HG03025 (cell line): ENCODE data around the gene STYK1.
"Not testable (repeated sequence)": the region's sequence is repeated elsewhere in the genome, so short reads cannot be mapped to it uniquely, and the experiment has no call there.

Experiments used
- ATAC-seq: cut with Tn5 transposase; IDR thresholded peaks from one replicate; pipeline ENCODE4 v1.9.1; 2021; ENCODE audit warnings: mild to moderate bottlenecking, moderate library complexity; ENCODE audit not compliant: unreplicated experiment, low FRiP score

STYK1 gene

DNA sequence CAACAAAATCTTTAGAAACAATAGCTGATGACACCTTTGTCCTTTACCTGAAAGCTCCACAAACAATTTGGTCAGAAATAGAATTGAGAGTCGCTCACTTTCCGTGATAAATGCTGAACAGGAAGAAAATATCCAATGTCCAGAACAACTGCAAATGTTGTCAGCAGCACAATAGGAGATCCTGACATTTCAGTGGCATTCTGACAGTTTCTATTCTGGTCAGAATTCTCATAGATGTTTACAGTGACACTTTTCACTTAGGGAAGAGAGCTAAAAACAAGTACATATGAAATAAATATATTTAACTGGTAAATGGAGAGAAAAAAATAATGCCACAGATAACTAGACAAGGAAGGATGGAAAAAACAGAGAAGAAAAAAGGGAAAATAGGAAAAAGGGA lies 99.5 kb downstream of the STYK1 start:
- no peak for ATAC-seq

GRCh38 chr12:10572021-10572490 lies 101.8 kb downstream of the STYK1 start:
- ATAC-seq: not testable (repeated sequence)

DNA sequence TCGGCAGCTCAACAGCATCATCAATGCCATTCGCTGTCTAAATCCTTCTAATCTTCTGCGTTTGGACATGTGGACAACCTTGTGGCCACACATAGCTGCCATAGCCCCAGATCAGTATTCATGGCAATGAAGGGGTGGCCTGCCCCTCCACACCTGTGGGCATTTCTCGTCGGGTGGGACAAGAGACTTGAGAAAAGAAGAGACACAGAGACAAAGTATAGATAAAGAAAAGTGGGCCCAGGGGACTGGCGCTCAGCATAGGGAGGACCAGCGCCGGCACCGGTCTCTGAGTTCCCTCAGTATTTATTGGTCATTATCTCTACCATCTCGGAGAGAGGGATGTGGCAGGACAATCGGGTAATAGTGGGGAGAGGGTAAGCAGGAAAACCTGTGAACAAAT lies 102.7 kb downstream of the STYK1 start:
- no peak for ATAC-seq
